Measurements from ENCODE around the gene CACNA1A. TPM values are rescaled to one million over a fixed set of nuclear protein-coding genes. Genes with fewer than 3 reads are reported as not detected.
"Not testable (repeated sequence)": the region's sequence is repeated elsewhere in the genome, so short reads cannot be mapped to it uniquely, and the experiment has no call there.

The CACNA1A gene
- polyA plus RNA-seq, 3 donors = 0.08 to 0.09 TPM; not detected in 1

DNA sequence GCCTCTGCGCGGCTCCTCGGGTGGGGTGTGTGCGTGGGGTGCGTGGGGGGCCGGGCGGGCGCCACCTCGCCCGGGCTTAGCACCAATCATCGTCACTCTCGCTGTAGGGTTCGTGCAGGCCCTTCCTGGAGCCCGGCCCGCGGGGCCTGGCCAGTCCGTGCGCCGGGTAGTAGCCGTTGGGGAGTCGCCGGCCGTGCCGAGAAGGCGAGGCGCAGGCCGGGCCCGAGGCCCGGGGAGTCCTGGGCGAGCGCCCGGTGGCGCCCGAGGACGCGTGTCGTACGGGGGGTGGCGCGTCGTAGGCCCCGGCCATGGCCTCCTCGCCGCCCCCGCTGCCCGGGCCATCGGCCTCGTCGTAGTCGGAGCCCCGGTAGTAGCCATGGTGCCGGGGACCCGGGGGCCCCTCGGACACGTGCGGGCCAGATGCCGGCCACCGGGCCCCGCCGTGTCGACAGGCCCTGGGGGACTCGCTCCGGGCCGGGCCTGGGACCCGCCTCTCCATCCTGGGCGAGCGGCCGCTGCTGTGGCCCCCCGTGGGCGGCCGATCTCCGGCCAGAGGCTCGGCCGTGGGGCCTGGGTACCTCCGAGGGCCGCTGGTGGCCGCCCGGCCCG lies 298.9 kb downstream of the CACNA1A start:
- Histone ChIP-seq H3K27ac (ENCODE audit: low read depth in 1 of 2, low read length in 2 of 2) (peak overlapping the region in 1 of 2 donors; percentile 77), H3K4me1 (ENCODE audit: control insufficient read depth in 1 of 2, insufficient read depth in 2 of 2, low read length in 2 of 2) (peaks cover 11 to 30% of the 10 kb centered on the region in 2 donors), H3K36me3 (replicated peaks in 1 of 2; ENCODE audit: control insufficient read depth in 1 of 2, insufficient read depth in 2 of 2, low read length in 2 of 2) (no peaks in the 10 kb centered on the region), H3K27me3 (ENCODE audit: control insufficient read depth in 2 of 2, insufficient read depth in 2 of 2, low read length in 2 of 2) (no peaks in the 10 kb centered on the region), H2AFZ (ENCODE audit: insufficient read depth, low read depth, low read length, poor library complexity, severe bottlenecking) (peak overlapping the region; percentile 88), H3K9ac (ENCODE audit: insufficient read depth, low read length, poor library complexity, severe bottlenecking) (peak overlapping the region; percentile 68), H4K20me1 (ENCODE audit: insufficient read depth, low read length) (no peaks in the 10 kb centered on the region), H3K79me2 (ENCODE audit: insufficient read depth, low read length) (no peaks in the 10 kb centered on the region), H3K4me2 (replicated peaks; ENCODE audit: extremely low read depth, low read length, poor library complexity, severe bottlenecking) (peak overlapping the region; percentile 77), H3K4me3 (replicated peaks in 1 of 3; ENCODE audit: low read depth in 2 of 3, low read length in 3 of 3) (peak overlapping the region in 2 of 3 experiments; percentile 44 to 77), H3K9me3 (replicated peaks in 1 of 2; ENCODE audit: control insufficient read depth in 1 of 2, insufficient read depth in 1 of 2, low read length in 2 of 2) (no peaks in the 10 kb centered on the region)
- intact Hi-C loops (cut with micrococcal nuclease) = loop anchor here (5.0 kb wide), 2 partner anchors 45 to 55 kb away; no protein-coding TSS in a partner anchor
- DNase-seq = no peak
- 82% methylated on average over 74 of the region's 79 CpGs for WGBS (ENCODE audit: insufficient coverage)
- H3K27me3 Mint-ChIP-seq (ENCODE audit: low read depth in 3 of 3) = peaks cover 0 to 6% (median 2%) of the 10 kb centered on the region in 3 donors
- TF ChIP-seq, protein P1, sequence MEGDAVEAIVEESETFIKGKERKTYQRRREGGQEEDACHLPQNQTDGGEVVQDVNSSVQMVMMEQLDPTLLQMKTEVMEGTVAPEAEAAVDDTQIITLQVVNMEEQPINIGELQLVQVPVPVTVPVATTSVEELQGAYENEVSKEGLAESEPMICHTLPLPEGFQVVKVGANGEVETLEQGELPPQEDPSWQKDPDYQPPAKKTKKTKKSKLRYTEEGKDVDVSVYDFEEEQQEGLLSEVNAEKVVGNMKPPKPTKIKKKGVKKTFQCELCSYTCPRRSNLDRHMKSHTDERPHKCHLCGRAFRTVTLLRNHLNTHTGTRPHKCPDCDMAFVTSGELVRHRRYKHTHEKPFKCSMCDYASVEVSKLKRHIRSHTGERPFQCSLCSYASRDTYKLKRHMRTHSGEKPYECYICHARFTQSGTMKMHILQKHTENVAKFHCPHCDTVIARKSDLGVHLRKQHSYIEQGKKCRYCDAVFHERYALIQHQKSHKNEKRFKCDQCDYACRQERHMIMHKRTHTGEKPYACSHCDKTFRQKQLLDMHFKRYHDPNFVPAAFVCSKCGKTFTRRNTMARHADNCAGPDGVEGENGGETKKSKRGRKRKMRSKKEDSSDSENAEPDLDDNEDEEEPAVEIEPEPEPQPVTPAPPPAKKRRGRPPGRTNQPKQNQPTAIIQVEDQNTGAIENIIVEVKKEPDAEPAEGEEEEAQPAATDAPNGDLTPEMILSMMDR (IDR thresholded peaks at IDR 0.05) = no peak
- no peaks in the 10 kb centered on the region for H3K36me3 Mint-ChIP-seq
- H3K9me3 Mint-ChIP-seq = no peaks in the 10 kb centered on the region
- H3K27ac Mint-ChIP-seq = peak overlapping the region in 1 of 7 donors; percentile 88
- peaks cover 11% of the 10 kb centered on the region for H3K4me1 Mint-ChIP-seq
- H3K4me3 Mint-ChIP-seq = peak overlapping the region in 1 of 2 donors; percentile 76

DNA sequence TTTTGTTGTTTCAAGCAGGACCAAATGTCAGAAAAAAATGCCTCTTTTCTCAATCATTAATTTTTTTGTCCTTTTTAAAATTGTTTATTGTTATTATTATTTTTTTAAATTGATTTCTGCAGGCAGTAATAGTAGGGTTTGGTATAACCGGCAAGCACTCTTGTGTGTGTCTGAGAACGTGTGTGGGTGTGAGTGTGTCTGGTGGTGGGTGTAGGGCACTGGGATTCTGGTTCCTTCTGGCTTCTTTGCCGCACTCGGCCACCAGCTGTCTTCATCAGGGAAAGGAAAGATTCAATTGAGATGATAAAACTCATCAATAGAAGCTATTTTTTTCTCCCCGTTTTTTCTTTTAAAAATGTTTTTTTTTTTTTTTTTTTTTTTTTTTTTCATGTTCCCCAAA lies 299.7 kb downstream of the CACNA1A start:
- H3K27ac ChIP-seq (ENCODE audit: low read depth in 1 of 2, low read length in 2 of 2) = no peak overlapping the region
- no peak overlapping the region for H3K4me3 Mint-ChIP-seq
- no peak overlapping the region for H2AFZ ChIP-seq (ENCODE audit: insufficient read depth, low read depth, low read length, poor library complexity, severe bottlenecking)
- H3K4me2 ChIP-seq (replicated peaks; ENCODE audit: extremely low read depth, low read length, poor library complexity, severe bottlenecking) = no peak overlapping the region
- no peak for DNase-seq
- intact Hi-C loops (cut with micrococcal nuclease) = loop anchor here (5.0 kb wide), 2 partner anchors 44 to 56 kb away; no protein-coding TSS in a partner anchor
- no peaks in the 10 kb centered on the region for H3K9me3 Mint-ChIP-seq
- peaks cover 11 to 30% of the 10 kb centered on the region in 2 donors for H3K4me1 ChIP-seq (ENCODE audit: control insufficient read depth in 1 of 2, insufficient read depth in 2 of 2, low read length in 2 of 2)
- H4K20me1 ChIP-seq (ENCODE audit: insufficient read depth, low read length) = no peaks in the 10 kb centered on the region
- H3K27ac Mint-ChIP-seq = peak overlapping the region in 1 of 7 donors; percentile 66
- TF ChIP-seq, protein P1 (IDR thresholded peaks at IDR 0.05) = no peak
- no peaks in the 10 kb centered on the region for H3K9me3 ChIP-seq (replicated peaks in 1 of 2; ENCODE audit: control insufficient read depth in 1 of 2, insufficient read depth in 1 of 2, low read length in 2 of 2)
- H3K9ac ChIP-seq (ENCODE audit: insufficient read depth, low read length, poor library complexity, severe bottlenecking) = no peak overlapping the region
- 95% methylated on average over 2 of the region's 5 CpGs for WGBS (ENCODE audit: insufficient coverage)
- H3K36me3 ChIP-seq (replicated peaks in 1 of 2; ENCODE audit: control insufficient read depth in 1 of 2, insufficient read depth in 2 of 2, low read length in 2 of 2) = no peaks in the 10 kb centered on the region
- no peaks in the 10 kb centered on the region for H3K79me2 ChIP-seq (ENCODE audit: insufficient read depth, low read length)
- peaks cover 0 to 6% (median 2%) of the 10 kb centered on the region in 3 donors for H3K27me3 Mint-ChIP-seq (ENCODE audit: low read depth in 3 of 3)
- H3K36me3 Mint-ChIP-seq = no peaks in the 10 kb centered on the region
- H3K27me3 ChIP-seq (ENCODE audit: control insufficient read depth in 2 of 2, insufficient read depth in 2 of 2, low read length in 2 of 2) = no peaks in the 10 kb centered on the region
- peaks cover 11% of the 10 kb centered on the region for H3K4me1 Mint-ChIP-seq
- H3K4me3 ChIP-seq (replicated peaks in 1 of 3; ENCODE audit: low read depth in 2 of 3, low read length in 3 of 3) = no peak overlapping the region

DNA sequence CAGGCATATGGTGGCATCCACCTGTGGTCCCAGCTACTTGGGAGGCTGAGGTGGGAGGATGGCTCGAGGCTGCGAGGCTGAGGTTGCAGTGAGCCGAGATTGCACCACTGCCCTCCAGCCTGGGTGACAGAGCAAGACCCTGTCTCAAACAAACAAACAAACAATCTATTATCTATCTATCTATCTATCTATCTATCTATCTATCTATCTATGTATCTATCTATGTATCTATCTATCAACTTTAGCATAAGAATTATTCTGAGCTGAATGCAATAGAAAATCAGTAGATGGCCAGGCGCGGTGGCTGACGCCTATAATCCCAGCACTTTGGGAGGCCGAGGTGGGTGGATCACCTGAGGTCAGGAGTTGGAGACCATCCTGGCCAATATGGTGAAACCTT lies 304.2 kb downstream of the CACNA1A start:
- H3K4me1 Mint-ChIP-seq; H3K79me2 ChIP-seq (ENCODE audit: insufficient read depth, low read length); DNase-seq; H3K4me2 ChIP-seq (replicated peaks; ENCODE audit: extremely low read depth, low read length, poor library complexity, severe bottlenecking); H3K27me3 Mint-ChIP-seq (ENCODE audit: low read depth in 3 of 3); H3K27ac Mint-ChIP-seq; H3K4me3 Mint-ChIP-seq; intact Hi-C loops (cut with micrococcal nuclease); H3K27ac ChIP-seq (ENCODE audit: low read depth in 1 of 2, low read length in 2 of 2); H3K9me3 ChIP-seq (replicated peaks in 1 of 2; ENCODE audit: control insufficient read depth in 1 of 2, insufficient read depth in 1 of 2, low read length in 2 of 2); H3K27me3 ChIP-seq (ENCODE audit: control insufficient read depth in 2 of 2, insufficient read depth in 2 of 2, low read length in 2 of 2); H3K9me3 Mint-ChIP-seq; H3K36me3 ChIP-seq (replicated peaks in 1 of 2; ENCODE audit: control insufficient read depth in 1 of 2, insufficient read depth in 2 of 2, low read length in 2 of 2); H4K20me1 ChIP-seq (ENCODE audit: insufficient read depth, low read length); H3K36me3 Mint-ChIP-seq; H3K9ac ChIP-seq (ENCODE audit: insufficient read depth, low read length, poor library complexity, severe bottlenecking); H3K4me3 ChIP-seq (replicated peaks in 1 of 3; ENCODE audit: low read depth in 2 of 3, low read length in 3 of 3); H3K4me1 ChIP-seq (ENCODE audit: control insufficient read depth in 1 of 2, insufficient read depth in 2 of 2, low read length in 2 of 2); H2AFZ ChIP-seq (ENCODE audit: insufficient read depth, low read depth, low read length, poor library complexity, severe bottlenecking): not testable (repeated sequence)
- 96% methylated on average over 5 of the region's 7 CpGs for WGBS (ENCODE audit: insufficient coverage)

Measured in CD14-positive monocyte (primary cell).